K562 (cell line): Measurements from ENCODE around the gene CLCN5. TPM values are rescaled to one million over a fixed set of nuclear protein-coding genes. Genes with fewer than 3 reads are reported as not detected.

ENCODE experiments used
- ATAC-seq: fragments of 200-7000 bp; cut with Tn5 transposase; 3 replicates; pipeline ENCODE4 v1.9.1; 2020; ENCODE audit warnings: moderate library complexity
- BruUV-seq: library from RNA; stranded (reverse); fragments of 400-500 nt; replicated peaks from 2 replicates; lab custom pipeline; 2021; lab: Mats Ljungman, UMichigan
- CTCF ChIA-PET: fragments of 300-600 bp; formaldehyde crosslinking; extraction: SDS; loops from one replicate; lab custom pipeline; 2021; ENCODE audit warnings: low intra/inter-chr PET ratio; lab: Yijun Ruan, JAX
- POLR2A ChIA-PET: fragments of 300-600, 350-650 bp; sonication (Branson Sonifier 250); formaldehyde crosslinking; extraction: SDS; loops from one replicate; lab custom pipeline; 2021; ENCODE audit warnings: antibody characterized with exemption, inconsistent platforms; lab: Yijun Ruan, JAX
- DNase-seq, 4 experiments: peaks; one replicate each; pipeline versions ENCODE4 v3.0.0 to v3.0.0-alpha.2; 2011 to 2018; ENCODE audit warnings: low spot score in 3 of 4, mixed read lengths in 3 of 4; ENCODE audit errors: extremely low read depth in 1 of 4
- FAIRE-seq: peaks from 2 replicates; lab custom pipeline; 2011; peaks lifted over from hg19 to GRCh38; lab: Jason Lieb, UNC
- H2AFZ ChIP-seq: 2 replicates; pipeline ENCODE4 v1.6.0; 2011; ENCODE audit warnings: low read depth, low read length, control low read depth, inconsistent platforms
- H3K27ac ChIP-seq: fragments of 200-600 bp; 3 replicates; pipeline ENCODE4 v1.8.0; 2011; ENCODE audit warnings: low read depth, mild to moderate bottlenecking, control low read depth, inconsistent platforms, low read length, moderate library complexity, mixed read lengths; ENCODE audit errors: extremely low read depth
- H3K27me3 ChIP-seq, 2 experiments: fragments of 300-600 bp in 1 of 2; 2 replicates in 1 of 2; 3 replicates in 1 of 2; pipeline versions ENCODE4 v1.6.0 to v1.8.0; 2011; ENCODE audit warnings: inconsistent platforms in 2 of 2, low read length in 2 of 2, mild to moderate bottlenecking in 1 of 2, mixed read lengths in 1 of 2, moderate library complexity in 1 of 2; ENCODE audit not compliant: control insufficient read depth in 2 of 2, insufficient read depth in 2 of 2
- H3K36me3 ChIP-seq: fragments of 300-600 bp; 3 replicates; pipeline ENCODE4 v1.8.0; 2011; ENCODE audit warnings: mild to moderate bottlenecking, low read length, inconsistent platforms; ENCODE audit not compliant: control insufficient read depth, insufficient read depth
- H3K4me1 ChIP-seq, 2 experiments: fragments of 200-600 bp in 1 of 2; replicated peaks in 1 of 2; 2 replicates in 1 of 2; 3 replicates in 1 of 2; pipeline versions ENCODE4 v1.5.1 to v1.8.0; 2011; ENCODE audit warnings: inconsistent platforms in 2 of 2, low read length in 2 of 2, mild to moderate bottlenecking in 1 of 2, mixed read lengths in 1 of 2, moderate library complexity in 1 of 2; ENCODE audit not compliant: control insufficient read depth in 2 of 2, insufficient read depth in 2 of 2
- H3K4me2 ChIP-seq: 2 replicates; pipeline ENCODE4 v1.6.1; 2011; ENCODE audit warnings: low read length, control low read depth, inconsistent platforms, mixed read lengths; ENCODE audit not compliant: insufficient read depth
- H3K4me3 ChIP-seq: fragments of 200-600 bp; sonication (generic), shearing (Covaris generic); 2 replicates; pipeline ENCODE4 v1.5.1; 2016; ENCODE audit warnings: control low read depth, inconsistent platforms
- H3K79me2 ChIP-seq: fragments of 200-600 bp; 3 replicates; pipeline ENCODE4 v1.8.0; 2011; ENCODE audit warnings: low read length, inconsistent platforms; ENCODE audit not compliant: control insufficient read depth, insufficient read depth
- H3K9ac ChIP-seq, 2 experiments: 2 replicates each; pipeline versions ENCODE4 v1.6.0 to v1.6.1; 2011; ENCODE audit warnings: low read depth in 2 of 2, low read length in 2 of 2, control low read depth in 1 of 2, inconsistent platforms in 1 of 2, mild to moderate bottlenecking in 1 of 2, mixed read lengths in 1 of 2; ENCODE audit not compliant: insufficient read depth in 1 of 2
- H3K9me1 ChIP-seq: one replicate; pipeline ENCODE4 v1.6.0; 2011; ENCODE audit warnings: inconsistent platforms, mild to moderate bottlenecking, low read length, moderate library complexity; ENCODE audit not compliant: control insufficient read depth, insufficient read depth
- H3K9me3 ChIP-seq: replicated peaks from 2 replicates; pipeline ENCODE4 v1.5.1; 2011; ENCODE audit warnings: low read depth, low read length, inconsistent platforms; ENCODE audit not compliant: control insufficient read depth, insufficient read depth
- H4K20me1 ChIP-seq: replicated peaks from 2 replicates; pipeline ENCODE4 v1.6.1; 2011; ENCODE audit warnings: low read length, inconsistent platforms, mixed read lengths; ENCODE audit not compliant: control insufficient read depth, insufficient read depth
- ATF1 ChIP-seq, 2 experiments: fragments of 450-650 bp in 1 of 2; IDR thresholded peaks; 2 replicates each; pipeline ENCODE4 v1.6.1; 2016; ENCODE audit warnings: missing compliant biosample characterization in 1 of 2, missing genetic modification characterization in 1 of 2
- FOXM1 ChIP-seq, 2 experiments: fragments of 450-650 bp in 1 of 2; sonication (generic) in 1 of 2; formaldehyde crosslinking in 1 of 2; IDR thresholded peaks; 2 replicates each; pipeline versions ENCODE4 v1.6.1 to v1.9.0; 2017 to 2022; ENCODE audit warnings: low read depth in 2 of 2, mild to moderate bottlenecking in 2 of 2, missing genetic modification reagents in 1 of 2, moderate library complexity in 1 of 2
- GABPB1 ChIP-seq: sonication (generic); formaldehyde crosslinking; IDR thresholded peaks from 2 replicates; pipeline ENCODE4 v1.8.0; 2022; ENCODE audit warnings: mild to moderate bottlenecking, missing genetic modification reagents
- GATA2 ChIP-seq: sonication (generic); formaldehyde crosslinking; IDR thresholded peaks from 2 replicates; pipeline ENCODE4 v1.4.0; 2020; ENCODE audit warnings: mild to moderate bottlenecking, missing genetic modification reagents
- GTF2A2 ChIP-seq: IDR thresholded peaks from 2 replicates; pipeline ENCODE4 v1.6.1; 2016; ENCODE audit warnings: mild to moderate bottlenecking, missing genetic modification characterization, missing compliant biosample characterization
- HDAC3 ChIP-seq: fragments of 450-650 bp; IDR thresholded peaks from 2 replicates; pipeline ENCODE4 v1.6.1; 2018; ENCODE audit warnings: borderline replicate concordance, mild to moderate bottlenecking, moderate library complexity; ENCODE audit not compliant: partially characterized antibody
- MAFK ChIP-seq: IDR thresholded peaks from 2 replicates; pipeline ENCODE4 v1.6.1; 2011; ENCODE audit warnings: low read length, improper control_type of control experiment
- MAX ChIP-seq: sonication (generic); formaldehyde crosslinking; IDR thresholded peaks from 2 replicates; pipeline ENCODE4 v1.9.0; 2022; ENCODE audit warnings: mild to moderate bottlenecking, missing genetic modification reagents
- NUFIP1 ChIP-seq: fragments of 450-650 bp; IDR thresholded peaks from 2 replicates; pipeline ENCODE4 v1.6.1; 2018; ENCODE audit not compliant: partially characterized antibody
- POLR2G ChIP-seq: fragments of 200-400 bp; formaldehyde crosslinking; IDR thresholded peaks from 2 replicates; pipeline ENCODE4 v1.6.1; 2017; ENCODE audit warnings: low read depth, mild to moderate bottlenecking, antibody characterized with exemption, low read length, moderate library complexity
- SLC30A9 ChIP-seq: fragments of 250-450 bp; sonication (Bioruptor Pico); IDR thresholded peaks from 2 replicates; pipeline ENCODE4 v1.8.0; 2022; ENCODE audit warnings: mild to moderate bottlenecking, moderate library complexity
- SRSF9 ChIP-seq: fragments of 200-400 bp; formaldehyde crosslinking; IDR thresholded peaks from 2 replicates; pipeline ENCODE4 v1.6.1; 2017; ENCODE audit warnings: low read depth, low read length, borderline replicate concordance
- U2AF1 ChIP-seq: fragments of 200-400 bp; formaldehyde crosslinking; optimal IDR thresholded peaks from 2 replicates; pipeline ENCODE3; 2017; ENCODE audit warnings: mild to moderate bottlenecking, low read depth, low read length, moderate library complexity
- WHSC1 ChIP-seq: IDR thresholded peaks from one replicate; pipeline ENCODE4 v1.6.1; 2012; ENCODE audit warnings: low read length, control low read depth, inconsistent platforms
- XRCC3 ChIP-seq: fragments of 450-650 bp; IDR thresholded peaks from 2 replicates; pipeline ENCODE4 v1.6.1; 2017; ENCODE audit warnings: mild to moderate bottlenecking, moderate library complexity
- ZNF263 ChIP-seq: sonication (generic); formaldehyde crosslinking; IDR thresholded peaks from 2 replicates; pipeline ENCODE4 v1.8.0; 2022; ENCODE audit warnings: mild to moderate bottlenecking, missing genetic modification reagents, borderline replicate concordance
- ZNF347 ChIP-seq: fragments of 450-650 bp; formaldehyde crosslinking; IDR thresholded peaks from 2 replicates; pipeline ENCODE4 v1.4.0; 2020; ENCODE audit warnings: low read depth, mild to moderate bottlenecking, moderate library complexity
- WGBS: fragments of 100-300 bp; shearing (Covaris generic); methylation state at CpG from one replicate; pipeline ENCODE4 v1.1.6; 2016; ENCODE audit warnings: low coverage, mixed read lengths; ENCODE audit not compliant: insufficient coverage; ENCODE audit errors: missing lambda C conversion rate; 5-methylcytosine and 5-hydroxymethylcytosine counted together
- in situ Hi-C: fragments of 300-500 bp; cut with MboI; formaldehyde crosslinking; loops from 4 replicates; pipeline ENCODE4 v1.15.0; 2018; ENCODE audit warnings: inconsistent platforms, mixed read lengths
- intact Hi-C: fragments of 100-400 bp; cut with micrococcal nuclease; formaldehyde crosslinking; loops from 2 replicates; pipeline ENCODE4 v1.14.2; 2022
- polyA plus RNA-seq, 8 experiments: library from polyadenylated mRNA; depleted of rRNA in 4 of 8; stranded (reverse) in 5 of 8; unstranded in 3 of 8; fragments of >200 nt; fragmentation: Nextera tagmentation in 2 of 8; fragmentation: Illumina TruSeq in 1 of 8; extraction: Ambion mirVana in 2 of 8; extraction: Trizol in 1 of 8; gene quantifications; 2 replicates each; pipeline versions ENCODE4 v1.2.1 to v1.2.3, GENCODE V29; 2011 to 2014; ENCODE audit warnings: inconsistent platforms in 1 of 8, missing spikeins in 1 of 8
- total RNA-seq, 7 experiments: library from RNA; depleted of rRNA in 6 of 7; stranded (reverse); fragments of >200 nt in 6 of 7; fragmentation: Illumina TruSeq in 2 of 7; extraction: Trizol in 2 of 7; gene quantifications; 2 replicates each; pipeline versions ENCODE4 v1.2.1 to v1.2.3, GENCODE V29; 2011 to 2021; ENCODE audit warnings: low replicate concordance in 1 of 7

Gene CLCN5
- total and polyA plus RNA-seq, 9 of the 15 experiments (the other 6 are each of a cell fraction or from before 2014, with no cell fraction given) = 0.94 to 11.8 (median 7.1) TPM

GRCh38 chrX:49992853-49993252, 70.5 kb downstream of the CLCN5 start:
- H3K9ac ChIP-seq = no peak overlapping the region
- 20% methylated on average over 1 of the region's 1 CpG for WGBS
- no peaks in the 10 kb centered on the region for H3K9me1 ChIP-seq
- BruUV-seq = no TSS peak
- ATAC-seq (no peak), FAIRE-seq (no peak), DNase-seq (no peak)
- H3K9me3 ChIP-seq = no peaks in the 10 kb centered on the region
- TF ChIP-seq U2AF1 = no peak
- no peak for TF ChIP-seq ZNF263 (CRISPR knock-in tag)
- TF ChIP-seq ZNF347 (CRISPR knock-in tag) = no peak
- TF ChIP-seq SRSF9 = no peak
- 0 out of 2 replicates have a peak, but pooled peaks cover 3% of the 10 kb centered on the region for H4K20me1 ChIP-seq
- no peak overlapping the region for H2AFZ ChIP-seq
- ChIA-PET CTCF (no interaction called here), POLR2A (no interaction called here)
- H3K4me2 ChIP-seq = no peak overlapping the region
- in situ Hi-C loops = no loop called here
- no peak overlapping the region for H3K4me3 ChIP-seq
- no peak overlapping the region for H3K27ac ChIP-seq
- no peaks in the 10 kb centered on the region for H3K4me1 ChIP-seq
- H3K79me2 ChIP-seq = no peaks in the 10 kb centered on the region
- no peaks in the 10 kb centered on the region for H3K27me3 ChIP-seq
- H3K36me3 ChIP-seq = no peaks in the 10 kb centered on the region
- intact Hi-C loops = no loop called here

- 15% methylated on average over 1 of the region's 1 CpG for WGBS
- CTCF ChIA-PET = no interaction called here
Measured at GRCh38 chrX:49993661-49994060, 71.3 kb downstream of the CLCN5 start.

More at GRCh38 chrX:49993661-49994060, 71.3 kb downstream of the CLCN5 start:
- intact Hi-C loops = no loop called here
- no peak overlapping the region for H3K27ac ChIP-seq
- H3K4me2 ChIP-seq = no peak overlapping the region
- no peaks in the 10 kb centered on the region for H3K4me1 ChIP-seq
- no peak overlapping the region for H2AFZ ChIP-seq
- H3K9me1 ChIP-seq = no peaks in the 10 kb centered on the region
- FAIRE-seq = no peak
- TF ChIP-seq NUFIP1 = no peak
- TF ChIP-seq SLC30A9 (CRISPR knock-in tag) = no peak
- no peak for TF ChIP-seq MAX (CRISPR knock-in tag)
- TF ChIP-seq HDAC3 = no peak
- no peak for TF ChIP-seq POLR2G
- no peak for TF ChIP-seq MAFK
- no peak for TF ChIP-seq ATF1 (CRISPR knock-in tag; IDR thresholded peaks at IDR 0.05)
- TF ChIP-seq ATF1 (tag; IDR thresholded peaks at IDR 0.05) = no peak
- TF ChIP-seq FOXM1 (IDR thresholded peaks at IDR 0.05; ENCODE audit: low read depth) = no peak
- no peak for TF ChIP-seq FOXM1 (CRISPR knock-in tag; IDR thresholded peaks at IDR 0.05; ENCODE audit: low read depth)
- no peak for TF ChIP-seq GATA2 (CRISPR knock-in tag)
- no peak for TF ChIP-seq GABPB1 (CRISPR knock-in tag)
- no peak for TF ChIP-seq XRCC3
- TF ChIP-seq WHSC1 = no peak
- TF ChIP-seq GTF2A2 (tag) = no peak
- TF ChIP-seq, all 486 proteins: peak for 0
- POLR2A ChIA-PET = no interaction called here
- BruUV-seq = no TSS peak
- Histone ChIP-seq H3K36me3 (no peaks in the 10 kb centered on the region), H3K79me2 (no peaks in the 10 kb centered on the region), H3K4me3 (no peak overlapping the region), H3K27me3 (no peaks in the 10 kb centered on the region), H3K9ac (no peak overlapping the region), H4K20me1 (no peaks in the 10 kb centered on the region), H3K9me3 (no peaks in the 10 kb centered on the region)
- in situ Hi-C loops = no loop called here
- ATAC-seq = no peak
- no peak for DNase-seq
